Measurements from ENCODE around the gene AK6.

DNA sequence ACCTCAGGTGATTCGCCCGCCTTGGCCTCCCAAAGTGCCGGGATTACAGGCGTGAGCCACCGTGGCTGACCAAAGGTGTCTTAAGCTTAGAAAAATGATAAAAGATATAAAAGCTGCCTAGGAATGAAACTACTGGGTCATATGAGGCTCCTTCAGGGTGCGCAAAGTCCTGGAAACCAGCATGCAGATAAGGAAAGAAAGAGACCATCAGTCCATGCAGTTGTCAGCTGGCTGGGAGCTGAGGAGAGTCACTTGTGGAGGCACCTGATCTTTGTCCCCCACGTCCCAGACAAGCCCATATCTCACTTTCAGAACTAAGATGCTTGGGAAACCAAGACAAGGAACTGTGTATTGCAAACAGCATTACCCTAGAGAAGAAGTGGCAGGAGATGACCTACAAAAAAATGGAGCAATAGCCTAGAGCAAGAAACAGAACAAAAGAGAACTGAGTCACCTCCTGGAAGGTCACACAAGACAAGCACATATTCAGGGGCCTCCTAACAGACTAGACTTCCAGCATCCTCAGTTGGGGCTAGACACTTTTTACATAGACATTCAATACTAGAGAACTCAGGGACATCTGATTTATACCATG, 33.9 kb downstream of the AK6 start:
- TF ChIP-seq, protein P1, sequence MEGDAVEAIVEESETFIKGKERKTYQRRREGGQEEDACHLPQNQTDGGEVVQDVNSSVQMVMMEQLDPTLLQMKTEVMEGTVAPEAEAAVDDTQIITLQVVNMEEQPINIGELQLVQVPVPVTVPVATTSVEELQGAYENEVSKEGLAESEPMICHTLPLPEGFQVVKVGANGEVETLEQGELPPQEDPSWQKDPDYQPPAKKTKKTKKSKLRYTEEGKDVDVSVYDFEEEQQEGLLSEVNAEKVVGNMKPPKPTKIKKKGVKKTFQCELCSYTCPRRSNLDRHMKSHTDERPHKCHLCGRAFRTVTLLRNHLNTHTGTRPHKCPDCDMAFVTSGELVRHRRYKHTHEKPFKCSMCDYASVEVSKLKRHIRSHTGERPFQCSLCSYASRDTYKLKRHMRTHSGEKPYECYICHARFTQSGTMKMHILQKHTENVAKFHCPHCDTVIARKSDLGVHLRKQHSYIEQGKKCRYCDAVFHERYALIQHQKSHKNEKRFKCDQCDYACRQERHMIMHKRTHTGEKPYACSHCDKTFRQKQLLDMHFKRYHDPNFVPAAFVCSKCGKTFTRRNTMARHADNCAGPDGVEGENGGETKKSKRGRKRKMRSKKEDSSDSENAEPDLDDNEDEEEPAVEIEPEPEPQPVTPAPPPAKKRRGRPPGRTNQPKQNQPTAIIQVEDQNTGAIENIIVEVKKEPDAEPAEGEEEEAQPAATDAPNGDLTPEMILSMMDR (conservative IDR thresholded peaks at IDR 0.05; ENCODE audit: low read depth, low read length): no peak
- TF ChIP-seq EZH2 (IDR thresholded peaks at IDR 0.05; ENCODE audit: borderline replicate concordance, low read depth, low read length, poor library complexity, severe bottlenecking): no peak

Data from A673 (cell line).